ENCODE measurements around the gene PPARA.

DNA sequence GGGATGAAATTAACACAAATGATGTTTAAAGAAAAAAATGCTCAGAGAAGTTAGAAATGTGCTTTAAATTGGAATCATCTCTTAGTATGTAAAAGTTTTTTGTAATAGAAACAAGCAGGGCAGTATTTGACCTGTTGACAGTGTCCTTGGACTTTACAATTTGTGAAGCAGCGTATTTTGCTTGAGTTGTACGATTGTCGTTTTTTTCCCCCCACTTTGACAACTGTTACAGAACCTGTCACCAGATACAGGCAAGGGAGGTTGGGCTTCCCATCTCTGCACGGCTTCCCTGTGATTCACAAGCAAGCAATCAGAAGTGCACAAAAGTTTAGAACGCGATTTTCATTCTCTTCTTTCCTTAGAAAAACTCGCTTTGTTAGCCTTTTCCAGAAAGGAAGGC is 8.9 kb downstream of the PPARA start:
- TF ChIP-seq REST (IDR thresholded peaks at IDR 0.05; ENCODE audit: insufficient replicate concordance, low read depth) (no peak), CTCF (IDR thresholded peaks at IDR 0.05; ENCODE audit: insufficient read depth, low read length) (no peak), POLR2AphosphoS5 (IDR thresholded peaks at IDR 0.05; ENCODE audit: low read depth) (no peak), GABPA (IDR thresholded peaks at IDR 0.05; ENCODE audit: low read depth) (no peak), SPI1 (IDR thresholded peaks at IDR 0.05; ENCODE audit: borderline replicate concordance, low read depth) (no peak)
